Heart left ventricle (tissue), 16 donors: ENCODE measurements around the gene FBXL17. TPM values are rescaled to one million over a fixed set of nuclear protein-coding genes. Genes with fewer than 3 reads are reported as not detected.

Experiments
- ATAC-seq, 4 donors: fragments of 200-7000 bp; cut with Tn5 transposase; one replicate each; pipeline ENCODE4 v1.9.1; 2020 to 2022; ENCODE audit warnings: moderate library complexity in 4 of 4, mild to moderate bottlenecking in 3 of 4, moderate number of reproducible peaks in 1 of 4
- DNase-seq, 5 donors: peaks; one replicate each; pipeline ENCODE4 v3.0.0-alpha.2; 2020
- H3K27ac ChIP-seq, 12 donors: fragments of 200-600 bp; sonication (generic) in 4 of 12; one replicate each; pipeline versions ENCODE4 v1.5.0 to v1.8.0; 2016 to 2022; ENCODE audit warnings: mild to moderate bottlenecking in 2 of 12
- H3K27me3 ChIP-seq, 9 donors: fragments of 200-600 bp; sonication (generic) in 2 of 9; one replicate each; pipeline versions ENCODE4 v1.5.1 to v1.8.0; 2016 to 2022; ENCODE audit warnings: mild to moderate bottlenecking in 3 of 9
- H3K36me3 ChIP-seq, 9 donors: fragments of 200-600 bp; sonication (generic) in 2 of 9; one replicate each; pipeline versions ENCODE4 v1.5.0 to v1.8.0; 2018 to 2022; ENCODE audit warnings: mild to moderate bottlenecking in 2 of 9
- H3K4me1 ChIP-seq, 12 donors: fragments of 200-600 bp; sonication (generic) in 4 of 12; one replicate each; pipeline versions ENCODE4 v1.5.0 to v1.8.0; 2016 to 2022; ENCODE audit warnings: mild to moderate bottlenecking in 3 of 12
- H3K4me3 ChIP-seq, 12 donors: fragments of 200-600 bp; sonication (generic) in 4 of 12; one replicate each; pipeline versions ENCODE4 v1.5.0 to v1.8.0; 2017 to 2022; ENCODE audit warnings: mild to moderate bottlenecking in 9 of 12, moderate library complexity in 4 of 12
- H3K9me3 ChIP-seq, 12 donors: fragments of 200-600 bp; sonication (generic) in 4 of 12; one replicate each; pipeline versions ENCODE4 v1.5.0 to v1.8.0; 2016 to 2022; ENCODE audit warnings: mild to moderate bottlenecking in 1 of 12
- POLR2A ChIP-seq, 2 donors: fragments of 450-650 bp; IDR thresholded peaks; one replicate each; pipeline ENCODE4 v1.6.1; 2017; ENCODE audit warnings: antibody characterized with exemption in 2 of 2, mild to moderate bottlenecking in 2 of 2, moderate library complexity in 2 of 2
- WGBS, 4 donors: extraction: QIAGEN DNeasy Blood & Tissue Kit in 2 of 4; methylation state at CpG; one replicate each; pipeline versions ENCODE4 v1.1.5 to v1.1.7; 2013 to 2018; 5-methylcytosine and 5-hydroxymethylcytosine counted together
- intact Hi-C, 10 donors: fragments of 100-400 bp; cut with DNase I; formaldehyde crosslinking; loops; one replicate each; pipeline versions ENCODE4 v1.11.1 to v1.14.2; 2022
- polyA plus RNA-seq, 2 donors: library from polyadenylated mRNA; stranded (reverse); fragments of 200-250 nt; gene quantifications; one replicate each; pipeline ENCODE4 v1.2.3, GENCODE V29; 2013
- total RNA-seq, 9 donors: library from RNA; depleted of rRNA in 2 of 9; stranded (reverse); fragments of >200 nt in 2 of 9; fragmentation: NEBNext Ultra II Directional in 3 of 9; extraction: Animal tissue kit (Norgen Biotek cat#: 25700) in 3 of 9; gene quantifications; one replicate each; pipeline versions ENCODE4 v1.1.0 to v1.2.4, GENCODE V29; 2016 to 2023
- TF ChIP-seq, protein P1 (sequence below), 12 donors: fragments of 200-600 bp; sonication (generic) in 4 of 12; IDR thresholded peaks; one replicate each; pipeline versions ENCODE4 v1.5.0 to v1.8.0; 2018 to 2022; ENCODE audit warnings: antibody characterized with exemption in 12 of 12, mild to moderate bottlenecking in 5 of 12
- donor health status: ischemic (EF 13 %, LVEDD 7.1; RV severe dilation, severe dysfunction).
- donor health status: healthy with polysubstance abuse.
- donor health status: DM: no; HTN: yes; CAD: no.
- donor health status: DM: no; HTN: no; CAD: no.
- donor health status: ischemic (EF 25% LVEDD 6.9; RV normal size, moderate dysfunction).
- donor health status: ischemic (EF 25% LVEDD 5.7; RV mildly dilated, moderate dysfunction).
- donor health status: healthy.
- donor health status: DM: yes; HTN: yes; CAD: no.
- donor health status: ischemic (EF 35%, LVEDD 5.7; RV mildly dilated, moderate dysfunction).
- donor health status: nonischemic (EF 11% LVEDD 7.7; RV severe dilation, severe dysfunction).
- donor health status: DM: yes; HTN: yes; CAD: no.
- donor health status: PGD.
- donor health status: ischemic (EF 29% LVEDD 5.4; RV normal size, mild dysfunction).
- donor health status: nonischemic (EF 23%, LVEDD 6.1; RV moderate dilation, normal function).

FBXL17 gene
- total and polyA plus RNA-seq, 11 donors, result 10.2 to 39.4 (median 33.1) TPM

DNA sequence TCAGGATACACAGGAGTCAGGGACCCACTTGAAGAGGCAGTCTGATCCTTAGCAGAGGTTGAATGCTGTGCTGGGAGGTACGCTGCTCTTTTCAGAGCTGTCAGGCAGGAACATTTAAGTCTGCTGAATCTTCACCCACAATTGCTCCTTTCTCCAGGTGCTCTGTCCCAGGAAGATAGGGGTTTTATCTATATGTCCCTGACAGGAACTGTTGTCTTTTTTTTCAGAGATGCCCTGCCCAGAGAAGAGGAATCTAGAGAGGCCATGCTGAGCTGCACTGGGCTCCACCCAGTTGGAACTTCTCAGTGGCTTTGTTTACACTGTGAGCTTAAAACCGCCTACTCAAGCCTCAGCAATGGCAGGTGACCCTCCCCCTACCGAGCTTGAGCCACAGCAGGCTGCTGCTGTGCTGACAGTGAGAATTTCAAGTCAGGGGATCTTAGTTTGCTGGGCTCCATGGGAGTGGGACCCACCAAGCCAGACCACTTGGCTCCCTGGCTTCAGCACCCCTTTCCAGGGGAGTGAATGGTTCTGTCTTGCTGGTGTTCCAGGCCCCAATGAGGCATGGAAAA lies 169.0 kb downstream of the FBXL17 start:
- no peak for ATAC-seq
- Histone ChIP-seq H3K36me3 (peaks cover 0 to 3% (median 0%) of the 10 kb centered on the region in 9 donors), H3K4me3 (no peak overlapping the region), H3K27ac (no peak overlapping the region), H3K9me3 (peaks cover 0 to 12% (median 0%) of the 10 kb centered on the region in 12 donors), H3K4me1 (no peaks in the 10 kb centered on the region), H3K27me3 (no peaks in the 10 kb centered on the region)
- WGBS, 4 donors, result 78 to 84% (median 80%) methylated on average over 3 of the region's 3 CpGs
- TF ChIP-seq, protein P1, sequence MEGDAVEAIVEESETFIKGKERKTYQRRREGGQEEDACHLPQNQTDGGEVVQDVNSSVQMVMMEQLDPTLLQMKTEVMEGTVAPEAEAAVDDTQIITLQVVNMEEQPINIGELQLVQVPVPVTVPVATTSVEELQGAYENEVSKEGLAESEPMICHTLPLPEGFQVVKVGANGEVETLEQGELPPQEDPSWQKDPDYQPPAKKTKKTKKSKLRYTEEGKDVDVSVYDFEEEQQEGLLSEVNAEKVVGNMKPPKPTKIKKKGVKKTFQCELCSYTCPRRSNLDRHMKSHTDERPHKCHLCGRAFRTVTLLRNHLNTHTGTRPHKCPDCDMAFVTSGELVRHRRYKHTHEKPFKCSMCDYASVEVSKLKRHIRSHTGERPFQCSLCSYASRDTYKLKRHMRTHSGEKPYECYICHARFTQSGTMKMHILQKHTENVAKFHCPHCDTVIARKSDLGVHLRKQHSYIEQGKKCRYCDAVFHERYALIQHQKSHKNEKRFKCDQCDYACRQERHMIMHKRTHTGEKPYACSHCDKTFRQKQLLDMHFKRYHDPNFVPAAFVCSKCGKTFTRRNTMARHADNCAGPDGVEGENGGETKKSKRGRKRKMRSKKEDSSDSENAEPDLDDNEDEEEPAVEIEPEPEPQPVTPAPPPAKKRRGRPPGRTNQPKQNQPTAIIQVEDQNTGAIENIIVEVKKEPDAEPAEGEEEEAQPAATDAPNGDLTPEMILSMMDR (IDR thresholded peaks at IDR 0.05), result no peak
- TF ChIP-seq POLR2A (IDR thresholded peaks at IDR 0.05), result no peak
- intact Hi-C loops, result no loop called here
- no peak for DNase-seq

DNA sequence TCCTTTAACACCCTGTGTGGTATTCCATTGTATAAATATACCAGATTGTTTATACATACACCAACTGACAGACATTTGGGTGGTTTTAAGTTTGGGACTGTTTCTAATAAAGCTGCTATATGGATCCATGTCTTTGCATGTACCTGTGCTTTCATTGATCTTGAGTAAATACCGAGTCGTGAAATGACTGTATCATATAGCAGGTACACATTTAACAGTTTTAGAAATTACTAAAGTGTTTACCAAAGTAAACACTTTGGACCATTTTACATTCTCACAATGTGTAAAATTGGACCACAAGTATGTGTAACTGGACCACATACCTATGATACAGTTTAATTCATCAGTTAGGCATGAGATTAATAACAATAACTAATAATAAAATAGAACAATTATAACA lies 175.2 kb downstream of the FBXL17 start:
- H3K9me3 ChIP-seq, result no peaks in the 10 kb centered on the region
- intact Hi-C loops, result no loop called here
- DNase-seq (no peak), ATAC-seq (no peak)
- no peak overlapping the region for H3K27ac ChIP-seq
- no peak overlapping the region for H3K4me3 ChIP-seq
- 95 to 100% (median 98%) methylated on average over 2 of the region's 2 CpGs for WGBS, 4 donors
- no peaks in the 10 kb centered on the region for H3K4me1 ChIP-seq
- TF ChIP-seq, protein P1 (IDR thresholded peaks at IDR 0.05), result no peak
- no peak for TF ChIP-seq POLR2A (IDR thresholded peaks at IDR 0.05)
- H3K36me3 ChIP-seq, result no peaks in the 10 kb centered on the region
- H3K27me3 ChIP-seq, result no peaks in the 10 kb centered on the region

- no peaks in the 10 kb centered on the region for H3K4me1 ChIP-seq
- intact Hi-C loops, result no loop called here
- no peak for ATAC-seq
- H3K4me3 ChIP-seq, result no peak overlapping the region
- no peak for DNase-seq
- no peaks in the 10 kb centered on the region for H3K9me3 ChIP-seq
- TF ChIP-seq, protein P1 (IDR thresholded peaks at IDR 0.05), result no peak
- no peak for TF ChIP-seq POLR2A (IDR thresholded peaks at IDR 0.05)
- no peaks in the 10 kb centered on the region for H3K27me3 ChIP-seq
- no peak overlapping the region for H3K27ac ChIP-seq
- H3K36me3 ChIP-seq, result no peaks in the 10 kb centered on the region
Observed at GRCh38 chr5:108201721-108202120, 180.2 kb downstream of the FBXL17 start.

GRCh38 chr5:108196276-108196675 lies 185.6 kb downstream of the FBXL17 start:
- H3K4me1 ChIP-seq, result peaks cover 0 to 5% (median 0%) of the 10 kb centered on the region in 12 donors

More at GRCh38 chr5:108196276-108196675, 185.6 kb downstream of the FBXL17 start:
- H3K27me3 ChIP-seq, result no peaks in the 10 kb centered on the region
- intact Hi-C loops, result no loop called here
- H3K4me3 ChIP-seq, result no peak overlapping the region
- no peaks in the 10 kb centered on the region for H3K36me3 ChIP-seq
- H3K9me3 ChIP-seq, result no peaks in the 10 kb centered on the region
- no peak for DNase-seq
- TF ChIP-seq, protein P1 (IDR thresholded peaks at IDR 0.05), result no peak
- no peak for TF ChIP-seq POLR2A (IDR thresholded peaks at IDR 0.05)
- peak in 3 of 4 donors; percentile 53 to 80 (median 65) for ATAC-seq
- no peak overlapping the region for H3K27ac ChIP-seq
